Upper lobe of left lung (tissue), 6 donors: ENCODE measurements around the gene RAVER2. TPM values are rescaled to one million over a fixed set of nuclear protein-coding genes. Genes with fewer than 3 reads are reported as not detected.
A peak's percentile ranks its signal among the peaks of the same experiment; 100 is the strongest.

Experiments
- ATAC-seq, 2 donors: fragments of 200-7000 bp; cut with Tn5 transposase; one replicate each; pipeline ENCODE4 v1.9.1; 2022; ENCODE audit warnings: mild to moderate bottlenecking in 2 of 2, moderate library complexity in 2 of 2; ENCODE audit not compliant: low FRiP score in 2 of 2
- DNase-seq, 2 donors: peaks; one replicate each; pipeline ENCODE4 v3.0.0-alpha.2; 2019 to 2020
- H3K27ac ChIP-seq, 4 donors: fragments of 200-600 bp; sonication (generic); one replicate each; pipeline ENCODE4 v1.5.1; 2016 to 2019
- H3K27me3 ChIP-seq, 4 donors: fragments of 200-600 bp; sonication (generic); one replicate each; pipeline ENCODE4 v1.5.1; 2017 to 2019
- H3K36me3 ChIP-seq, 4 donors: fragments of 200-600 bp; sonication (generic); one replicate each; pipeline ENCODE4 v1.5.1; 2016 to 2019
- H3K4me1 ChIP-seq, 4 donors: fragments of 200-600 bp; sonication (generic); one replicate each; pipeline ENCODE4 v1.5.1; 2018 to 2019
- H3K4me3 ChIP-seq, 4 donors: fragments of 200-600 bp; sonication (generic); one replicate each; pipeline ENCODE4 v1.5.1; 2017 to 2019; ENCODE audit warnings: mild to moderate bottlenecking in 2 of 4, moderate library complexity in 1 of 4
- H3K9me3 ChIP-seq, 4 donors: fragments of 200-600 bp; sonication (generic); one replicate each; pipeline ENCODE4 v1.5.1; 2018 to 2019
- CTCF ChIP-seq, 6 experiments: fragments of 450-650 bp in 4 of 6; fragments of 200-600 bp in 2 of 6; sonication (generic) in 2 of 6; IDR thresholded peaks; one replicate each; pipeline ENCODE4 v1.5.1; 2016 to 2019; ENCODE audit warnings: antibody characterized with exemption in 6 of 6
- EP300 ChIP-seq, 4 donors: sonication (generic); formaldehyde crosslinking; IDR thresholded peaks; one replicate each; pipeline ENCODE4 v1.5.1; 2017; ENCODE audit warnings: antibody characterized with exemption in 4 of 4, control low read depth in 2 of 4
- POLR2A ChIP-seq, 4 donors: fragments of 450-650 bp; IDR thresholded peaks; one replicate each; pipeline ENCODE4 v1.5.1; 2016 to 2017; ENCODE audit warnings: antibody characterized with exemption in 4 of 4, mild to moderate bottlenecking in 2 of 4
- POLR2AphosphoS5 ChIP-seq, 2 donors: sonication (generic); formaldehyde crosslinking; IDR thresholded peaks; one replicate each; pipeline ENCODE4 v1.5.1; 2017; ENCODE audit warnings: antibody characterized with exemption in 2 of 2
- WGBS, 2 donors: methylation state at CpG; one replicate each; pipeline ENCODE4 v1.1.5; 2017 to 2018; 5-methylcytosine and 5-hydroxymethylcytosine counted together
- total RNA-seq, 6 donors: library from RNA; depleted of rRNA in 4 of 6; stranded (reverse); fragments of >200 nt in 4 of 6; gene quantifications; one replicate each; pipeline versions ENCODE4 v1.1.0 to v1.2.1, GENCODE V29; 2016 to 2021
- donor health status: DM: no; HTN: no; CAD: no; lungs with moderate emphysema.
- donor health status: DM: no; HTN: yes; CAD: no; lungs with severe emphysema.

Gene RAVER2
- total RNA-seq, 6 donors from 2014 or later, result 7.3 to 15.0 (median 9.1) TPM

- Histone ChIP-seq H3K27me3 (no peaks in the 10 kb centered on the region), H3K9me3 (no peaks in the 10 kb centered on the region), H3K27ac (peak overlapping the region in 3 of 4 donors; percentile 31 to 62 (median 60)), H3K4me3 (no peak overlapping the region), H3K4me1 (peaks cover 15 to 28% (median 21%) of the 10 kb centered on the region in 4 donors), H3K36me3 (peaks cover 0 to 75% (median 25%) of the 10 kb centered on the region in 4 donors)
- 86 to 94% methylated on average over 6 of the region's 6 CpGs for WGBS, 2 donors
- TF ChIP-seq CTCF (IDR thresholded peaks at IDR 0.05) (no peak), POLR2AphosphoS5 (IDR thresholded peaks at IDR 0.05) (no peak), POLR2A (IDR thresholded peaks at IDR 0.05) (no peak), EP300 (IDR thresholded peaks at IDR 0.05) (no peak)
- DNase-seq (no peak), ATAC-seq (no peak)
These were observed 120.4 kb downstream of the RAVER2 start for GRCh38 chr1:64865105-64865757.

GRCh38 chr1:64866689-64867088 is 121.8 kb downstream of the RAVER2 start:
- Histone ChIP-seq H3K27me3 (no peaks in the 10 kb centered on the region), H3K36me3 (peaks cover 0 to 86% (median 27%) of the 10 kb centered on the region in 4 donors), H3K27ac (no peak overlapping the region), H3K4me3 (no peak overlapping the region), H3K9me3 (no peaks in the 10 kb centered on the region), H3K4me1 (peaks cover 15 to 23% (median 21%) of the 10 kb centered on the region in 4 donors)
- TF ChIP-seq POLR2AphosphoS5 (IDR thresholded peaks at IDR 0.05) (no peak), EP300 (IDR thresholded peaks at IDR 0.05) (no peak), POLR2A (IDR thresholded peaks at IDR 0.05) (no peak), CTCF (IDR thresholded peaks at IDR 0.05) (no peak)
- no peak for DNase-seq
- 86 to 88% methylated on average over 10 of the region's 10 CpGs for WGBS, 2 donors
- no peak for ATAC-seq

- Histone ChIP-seq H3K36me3 (peaks cover 0 to 86% (median 31%) of the 10 kb centered on the region in 4 donors), H3K4me3 (no peak overlapping the region), H3K27me3 (no peaks in the 10 kb centered on the region), H3K9me3 (no peaks in the 10 kb centered on the region), H3K27ac (no peak overlapping the region), H3K4me1 (peaks cover 15 to 21% (median 18%) of the 10 kb centered on the region in 4 donors)
- ATAC-seq, result no peak
- no peak for DNase-seq
- no peak for TF ChIP-seq POLR2AphosphoS5 (IDR thresholded peaks at IDR 0.05)
- no peak for TF ChIP-seq CTCF (IDR thresholded peaks at IDR 0.05)
- no peak for TF ChIP-seq POLR2A (IDR thresholded peaks at IDR 0.05)
- no peak for TF ChIP-seq EP300 (IDR thresholded peaks at IDR 0.05)
- 93 to 100% methylated on average over 1 of the region's 1 CpG for WGBS, 2 donors
These were observed 122.4 kb downstream of the RAVER2 start for GRCh38 chr1:64867266-64867665.

- H3K4me1 ChIP-seq, result no peaks in the 10 kb centered on the region
- H3K4me3 ChIP-seq, result no peak overlapping the region
- peaks cover 19 to 97% (median 60%) of the 10 kb centered on the region in 4 donors for H3K36me3 ChIP-seq
- no peak for ATAC-seq
- TF ChIP-seq POLR2AphosphoS5 (IDR thresholded peaks at IDR 0.05) (no peak), EP300 (IDR thresholded peaks at IDR 0.05) (no peak), CTCF (IDR thresholded peaks at IDR 0.05) (no peak), POLR2A (IDR thresholded peaks at IDR 0.05) (no peak)
- 91 to 92% methylated on average over 8 of the region's 8 CpGs for WGBS, 2 donors
- H3K9me3 ChIP-seq, result no peaks in the 10 kb centered on the region
- no peak overlapping the region for H3K27ac ChIP-seq
- DNase-seq, result no peak
- H3K27me3 ChIP-seq, result no peaks in the 10 kb centered on the region
These were observed 126.4 kb downstream of the RAVER2 start for GRCh38 chr1:64871256-64871655.

GRCh38 chr1:64872067-64872466 is 127.2 kb downstream of the RAVER2 start:
- Histone ChIP-seq H3K27ac (no peak overlapping the region), H3K9me3 (no peaks in the 10 kb centered on the region), H3K36me3 (peaks cover 27 to 97% (median 57%) of the 10 kb centered on the region in 4 donors), H3K4me3 (no peak overlapping the region), H3K4me1 (no peaks in the 10 kb centered on the region), H3K27me3 (no peaks in the 10 kb centered on the region)
- no peak for ATAC-seq
- 92 to 100% methylated on average over 1 of the region's 1 CpG for WGBS, 2 donors
- TF ChIP-seq POLR2A (IDR thresholded peaks at IDR 0.05), result no peak
- TF ChIP-seq EP300 (IDR thresholded peaks at IDR 0.05), result no peak
- TF ChIP-seq CTCF (IDR thresholded peaks at IDR 0.05), result no peak
- no peak for TF ChIP-seq POLR2AphosphoS5 (IDR thresholded peaks at IDR 0.05)
- DNase-seq, result no peak
